HG02571 (cell line): ENCODE data around the gene ZNF552.
"Not testable (repeated sequence)": the region's sequence is repeated elsewhere in the genome, so short reads cannot be mapped to it uniquely, and the experiment has no call there.

Experiments
- ATAC-seq: cut with Tn5 transposase; IDR thresholded peaks from one replicate; pipeline ENCODE4 v1.9.1; 2021; ENCODE audit warnings: mild to moderate bottlenecking, moderate library complexity; ENCODE audit not compliant: unreplicated experiment

The ZNF552 gene

GRCh38 chr19:57819475-57820148 lies 4.9 kb upstream of the ZNF552 start:
- peak; percentile 74 for ATAC-seq

- ATAC-seq, result no peak
These were observed 3.7 kb upstream of the ZNF552 start for GRCh38 chr19:57818378-57818777.

- no peak for ATAC-seq
These were observed 3.3 kb upstream of the ZNF552 start for GRCh38 chr19:57817976-57818375.

- ATAC-seq, result no peak
These were observed 1.9 kb upstream of the ZNF552 start for GRCh38 chr19:57816652-57817051.

GRCh38 chr19:57815247-57816075 lies 748 bp upstream of the ZNF552 start:
- ATAC-seq, result no peak

GRCh38 chr19:57813919-57814504 lies 701 bp downstream of the ZNF552 start:
- ATAC-seq, result no peak

- not testable (repeated sequence) for ATAC-seq
These were observed 1.5 kb downstream of the ZNF552 start for GRCh38 chr19:57812975-57813820.

- ATAC-seq, result no peak
These were observed 2.5 kb downstream of the ZNF552 start for GRCh38 chr19:57812226-57812625.

- not testable (repeated sequence) for ATAC-seq
These were observed 4.1 kb downstream of the ZNF552 start for GRCh38 chr19:57810410-57811295.

GRCh38 chr19:57807541-57807940 lies 7.2 kb downstream of the ZNF552 start:
- ATAC-seq, result no peak

- no peak for ATAC-seq
These were observed 11.0 kb downstream of the ZNF552 start for GRCh38 chr19:57803594-57804325.

GRCh38 chr19:57803265-57803593 lies 11.5 kb downstream of the ZNF552 start:
- ATAC-seq, result no peak

GRCh38 chr19:57802269-57802668 lies 12.4 kb downstream of the ZNF552 start:
- ATAC-seq, result no peak

GRCh38 chr19:57800696-57801095 lies 14.0 kb downstream of the ZNF552 start:
- ATAC-seq, result no peak

GRCh38 chr19:57796580-57796979 lies 18.1 kb downstream of the ZNF552 start:
- ATAC-seq, result not testable (repeated sequence)

GRCh38 chr19:57789288-57789687 lies 25.4 kb downstream of the ZNF552 start:
- no peak for ATAC-seq

- ATAC-seq, result no peak
These were observed 26.5 kb downstream of the ZNF552 start for GRCh38 chr19:57788114-57788692.

GRCh38 chr19:57786906-57787305 lies 27.8 kb downstream of the ZNF552 start:
- no peak for ATAC-seq

GRCh38 chr19:57786286-57786685 lies 28.4 kb downstream of the ZNF552 start:
- no peak for ATAC-seq
